NCI-H2107 (cell line): ENCODE data around the gene UNCX.

ENCODE experiments used
- DNase-seq: peaks from one replicate; lab custom pipeline; 2025; lab: John Stamatoyannopoulos, UW

UNCX gene

GRCh38 chr7:1232103-1232466 is 587 bp upstream of the UNCX start:
- no peak for DNase-seq

- no peak for DNase-seq
These were observed 819 bp downstream of the UNCX start for GRCh38 chr7:1233333-1234048.

GRCh38 chr7:1234049-1234880 is 1.6 kb downstream of the UNCX start:
- DNase-seq: no peak

GRCh38 chr7:1234881-1235500 is 2.3 kb downstream of the UNCX start:
- DNase-seq: no peak

GRCh38 chr7:1235501-1236131 is 2.9 kb downstream of the UNCX start:
- DNase-seq: no peak

GRCh38 chr7:1236132-1236661 is 3.5 kb downstream of the UNCX start:
- DNase-seq: no peak

GRCh38 chr7:1236831-1237701 is 4.4 kb downstream of the UNCX start:
- DNase-seq: no peak

- no peak for DNase-seq
These were observed 5.1 kb downstream of the UNCX start for GRCh38 chr7:1237704-1238255.

- no peak for DNase-seq
These were observed 5.8 kb downstream of the UNCX start for GRCh38 chr7:1238450-1238882.

GRCh38 chr7:1238931-1239802 is 6.5 kb downstream of the UNCX start:
- no peak for DNase-seq

GRCh38 chr7:1239803-1240516 is 7.3 kb downstream of the UNCX start:
- DNase-seq: no peak

GRCh38 chr7:1240517-1241257 is 8.0 kb downstream of the UNCX start:
- DNase-seq: no peak

- DNase-seq: no peak
These were observed 8.6 kb downstream of the UNCX start for GRCh38 chr7:1241258-1241602.

GRCh38 chr7:1241603-1242255 is 9.1 kb downstream of the UNCX start:
- DNase-seq: no peak

- no peak for DNase-seq
These were observed 9.6 kb downstream of the UNCX start for GRCh38 chr7:1242256-1242605.

GRCh38 chr7:1242606-1243289 is 10.1 kb downstream of the UNCX start:
- DNase-seq: no peak

- DNase-seq: no peak
These were observed 10.8 kb downstream of the UNCX start for GRCh38 chr7:1243290-1243963.
